Measurements from ENCODE around the gene TBCK. TPM values are rescaled to one million over a fixed set of nuclear protein-coding genes. Genes with fewer than 3 reads are reported as not detected.

Gene TBCK
- total and polyA plus RNA-seq, 9 of the 15 experiments (the other 6 are each of a cell fraction or from before 2014, with no cell fraction given), result 5.3 to 26.6 (median 16.2) TPM

GRCh38 chr4:106183551-106183950, 132.5 kb downstream of the TBCK start:
- H3K27me3 ChIP-seq (ENCODE audit: control insufficient read depth in 2 of 2, insufficient read depth in 2 of 2, low read length in 2 of 2), result no peaks in the 10 kb centered on the region
- H2AFZ ChIP-seq (ENCODE audit: low read depth, low read length), result no peak overlapping the region
- POLR2A ChIA-PET, result no interaction called here
- intact Hi-C loops (cut with micrococcal nuclease) (no loop called here), in situ Hi-C loops (cut with MboI) (loop anchor here (25.0 kb wide), 1 partner anchor 596 kb away; no protein-coding TSS in a partner anchor)
- CTCF ChIA-PET (ENCODE audit: low intra/inter-chr PET ratio), result no interaction called here
- no peaks in the 10 kb centered on the region for H3K4me1 ChIP-seq (replicated peaks in 1 of 2; ENCODE audit: control insufficient read depth in 2 of 2, insufficient read depth in 2 of 2, low read length in 2 of 2)
- no peaks in the 10 kb centered on the region for H3K36me3 ChIP-seq (ENCODE audit: control insufficient read depth, insufficient read depth, low read length)
- no peaks in the 10 kb centered on the region for H3K79me2 ChIP-seq (ENCODE audit: control insufficient read depth, insufficient read depth, low read length)
- no peak for ATAC-seq
- DNase-seq (ENCODE audit: extremely low read depth in 1 of 4, low spot score in 3 of 4), result no peak
- no peak overlapping the region for H3K9ac ChIP-seq (ENCODE audit: insufficient read depth in 1 of 2, low read depth in 2 of 2, low read length in 2 of 2)
- no peak for FAIRE-seq
- no TSS peak for BruUV-seq (replicated peaks)
- TF ChIP-seq HEY1 (CRISPR knock-in tag; IDR thresholded peaks at IDR 0.05; ENCODE audit: borderline replicate concordance) (no peak), PHF8 (IDR thresholded peaks at IDR 0.05; ENCODE audit: borderline replicate concordance, low read length) (no peak)
- H4K20me1 ChIP-seq (replicated peaks; ENCODE audit: control insufficient read depth, insufficient read depth, low read length), result no peaks in the 10 kb centered on the region
- no peaks in the 10 kb centered on the region for H3K9me3 ChIP-seq (replicated peaks; ENCODE audit: control insufficient read depth, insufficient read depth, low read depth, low read length)
- H3K4me3 ChIP-seq, result no peak overlapping the region
- H3K9me1 ChIP-seq (ENCODE audit: control insufficient read depth, insufficient read depth, low read length), result no peaks in the 10 kb centered on the region
- no peak overlapping the region for H3K27ac ChIP-seq (ENCODE audit: extremely low read depth, low read depth, low read length)
- no peak overlapping the region for H3K4me2 ChIP-seq (ENCODE audit: insufficient read depth, low read length)

- ATAC-seq (no peak), DNase-seq (ENCODE audit: extremely low read depth in 1 of 4, low spot score in 3 of 4) (no peak), FAIRE-seq (no peak)
- no peak overlapping the region for H3K27ac ChIP-seq (ENCODE audit: extremely low read depth, low read depth, low read length)
- H3K27me3 ChIP-seq (ENCODE audit: control insufficient read depth in 2 of 2, insufficient read depth in 2 of 2, low read length in 2 of 2), result no peaks in the 10 kb centered on the region
- in situ Hi-C loops (cut with MboI), result no loop called here
- H3K9me3 ChIP-seq (replicated peaks; ENCODE audit: control insufficient read depth, insufficient read depth, low read depth, low read length), result peaks cover 2% of the 10 kb centered on the region; the same call in 1 of the 2 replicates
- peaks cover 3% of the 10 kb centered on the region; the same call in 2 of the 3 replicates for H3K36me3 ChIP-seq (ENCODE audit: control insufficient read depth, insufficient read depth, low read length)
- H3K4me2 ChIP-seq (ENCODE audit: insufficient read depth, low read length), result no peak overlapping the region
- H3K9me1 ChIP-seq (ENCODE audit: control insufficient read depth, insufficient read depth, low read length), result no peaks in the 10 kb centered on the region
- intact Hi-C loops (cut with micrococcal nuclease), result no loop called here
- TF ChIP-seq ZNF583 (CRISPR knock-in tag; IDR thresholded peaks at IDR 0.05), result no peak
- no peak for TF ChIP-seq SMARCE1 (IDR thresholded peaks at IDR 0.05)
- no peak for TF ChIP-seq JUNB (CRISPR knock-in tag; conservative IDR thresholded peaks at IDR 0.05)
- no peak for TF ChIP-seq MNT (conservative IDR thresholded peaks at IDR 0.05)
- TF ChIP-seq, protein P1, sequence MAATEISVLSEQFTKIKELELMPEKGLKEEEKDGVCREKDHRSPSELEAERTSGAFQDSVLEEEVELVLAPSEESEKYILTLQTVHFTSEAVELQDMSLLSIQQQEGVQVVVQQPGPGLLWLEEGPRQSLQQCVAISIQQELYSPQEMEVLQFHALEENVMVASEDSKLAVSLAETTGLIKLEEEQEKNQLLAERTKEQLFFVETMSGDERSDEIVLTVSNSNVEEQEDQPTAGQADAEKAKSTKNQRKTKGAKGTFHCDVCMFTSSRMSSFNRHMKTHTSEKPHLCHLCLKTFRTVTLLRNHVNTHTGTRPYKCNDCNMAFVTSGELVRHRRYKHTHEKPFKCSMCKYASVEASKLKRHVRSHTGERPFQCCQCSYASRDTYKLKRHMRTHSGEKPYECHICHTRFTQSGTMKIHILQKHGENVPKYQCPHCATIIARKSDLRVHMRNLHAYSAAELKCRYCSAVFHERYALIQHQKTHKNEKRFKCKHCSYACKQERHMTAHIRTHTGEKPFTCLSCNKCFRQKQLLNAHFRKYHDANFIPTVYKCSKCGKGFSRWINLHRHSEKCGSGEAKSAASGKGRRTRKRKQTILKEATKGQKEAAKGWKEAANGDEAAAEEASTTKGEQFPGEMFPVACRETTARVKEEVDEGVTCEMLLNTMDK (IDR thresholded peaks at IDR 0.05; ENCODE audit: borderline replicate concordance, insufficient read depth, low read depth, low read length, poor library complexity, severe bottlenecking), result no peak
- no peak for TF ChIP-seq ZNF511 (CRISPR knock-in tag; IDR thresholded peaks at IDR 0.05)
- TF ChIP-seq CBX5 (IDR thresholded peaks at IDR 0.05; ENCODE audit: borderline replicate concordance, low read depth), result no peak
- no peak for TF ChIP-seq TFE3 (CRISPR knock-in tag; IDR thresholded peaks at IDR 0.05)
- no peak for TF ChIP-seq ZNF695 (CRISPR knock-in tag; IDR thresholded peaks at IDR 0.05)
- ChIA-PET POLR2A (no interaction called here), CTCF (ENCODE audit: low intra/inter-chr PET ratio) (no interaction called here)
- H4K20me1 ChIP-seq (replicated peaks; ENCODE audit: control insufficient read depth, insufficient read depth, low read length), result no peaks in the 10 kb centered on the region
- H3K9ac ChIP-seq (ENCODE audit: insufficient read depth in 1 of 2, low read depth in 2 of 2, low read length in 2 of 2), result no peak overlapping the region
- BruUV-seq (replicated peaks), result no TSS peak
- H3K4me3 ChIP-seq, result no peak overlapping the region
- H3K79me2 ChIP-seq (ENCODE audit: control insufficient read depth, insufficient read depth, low read length), result no peaks in the 10 kb centered on the region
- no peak overlapping the region for H2AFZ ChIP-seq (ENCODE audit: low read depth, low read length)
- H3K4me1 ChIP-seq (replicated peaks in 1 of 2; ENCODE audit: control insufficient read depth in 2 of 2, insufficient read depth in 2 of 2, low read length in 2 of 2), result no peaks in the 10 kb centered on the region
Measured at GRCh38 chr4:106172861-106173260, 143.1 kb downstream of the TBCK start.

All from K562 (cell line).